ENCODE data around the gene NIPAL3.

The NIPAL3 gene

DNA sequence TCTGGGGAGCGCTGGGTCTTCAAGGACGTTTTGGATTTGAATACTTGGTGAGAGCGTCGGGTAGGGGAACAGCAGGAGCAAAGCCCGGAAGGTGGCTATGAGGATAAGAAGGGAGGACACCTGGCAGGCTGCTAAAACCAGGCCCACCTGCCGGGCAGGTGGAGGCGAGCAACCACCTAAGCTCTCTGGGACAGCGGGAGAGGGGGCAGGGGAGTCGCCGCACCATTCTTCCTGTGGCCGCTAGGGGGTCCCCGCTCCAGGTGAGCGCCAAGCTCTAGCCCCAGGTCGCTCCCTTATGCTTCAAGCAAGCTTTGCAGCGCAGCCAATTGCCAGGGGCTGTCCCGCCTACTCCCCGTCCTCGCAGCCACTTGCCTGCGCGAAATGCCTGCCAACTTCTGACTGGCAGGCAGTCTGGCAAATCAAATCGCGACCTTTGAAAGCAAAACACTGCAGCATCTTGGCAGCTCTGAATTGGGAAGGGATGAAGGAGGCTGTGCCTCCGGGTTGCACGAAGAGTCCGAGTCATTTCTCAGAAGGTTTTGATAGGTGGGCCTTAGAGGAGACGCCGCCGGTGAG is at the start of gene NIPAL3:
Gene NIPAL3 (plus strand): TSS at position 469 of the 576 bp plus-strand sequence. CDS start 3,746 bp downstream, outside the sequence.
- Histone ChIP-seq H3K36me3 (ENCODE audit: control insufficient read depth in 2 of 2, insufficient read depth in 2 of 2, low read length in 2 of 2) (peaks cover 0 to 7% of the 10 kb centered on the region in 2 donors), H3K9ac (ENCODE audit: low read depth in 1 of 2, low read length in 2 of 2) (peak within 1 kb of the TSS; percentile 79 to 90), H3K27me3 (ENCODE audit: control insufficient read depth in 2 of 2, insufficient read depth in 2 of 2, low read length in 2 of 2) (no peaks in the 10 kb centered on the region), H3K4me1 (ENCODE audit: control insufficient read depth in 2 of 2, insufficient read depth in 2 of 2, low read length in 2 of 2) (peaks cover 40 to 55% of the 10 kb centered on the region in 2 donors), H3K9me3 (ENCODE audit: control insufficient read depth in 2 of 2, low read length in 2 of 2) (no peaks in the 10 kb centered on the region), H3K27ac (ENCODE audit: low read depth in 2 of 2, low read length in 2 of 2) (peak within 1 kb of the TSS; percentile 81 to 86), H3K4me3 (ENCODE audit: low read length in 2 of 2) (peak within 1 kb of the TSS; percentile 92 to 98)

DNA sequence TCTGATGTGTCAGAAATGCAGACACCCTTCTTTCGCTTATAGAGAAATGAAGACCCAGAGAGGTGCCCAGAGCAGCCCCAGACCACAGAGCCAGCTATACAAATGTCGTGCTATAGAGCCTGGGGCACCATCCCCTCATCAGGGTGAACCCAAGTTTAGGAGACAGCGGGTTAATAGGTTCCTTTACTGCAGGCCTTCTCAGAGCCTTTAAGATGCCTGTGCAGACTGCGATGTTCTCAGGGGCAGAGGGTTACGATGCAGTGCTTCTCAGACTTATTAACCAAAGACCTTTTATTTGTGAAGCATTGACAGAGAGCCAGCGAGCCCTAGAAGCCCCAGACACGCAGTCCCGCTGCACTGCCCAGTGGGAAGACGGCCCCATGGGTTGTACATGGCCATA is 48.9 kb upstream of the NIPAL3 start:
- H3K27me3 ChIP-seq (ENCODE audit: control insufficient read depth in 2 of 2, insufficient read depth in 2 of 2, low read length in 2 of 2), result no peaks in the 10 kb centered on the region
- no peaks in the 10 kb centered on the region for H3K9me3 ChIP-seq (ENCODE audit: control insufficient read depth in 2 of 2, low read length in 2 of 2)
- no peak overlapping the region for H3K4me3 ChIP-seq (ENCODE audit: low read length in 2 of 2)
- no peak overlapping the region for H3K9ac ChIP-seq (ENCODE audit: low read depth in 1 of 2, low read length in 2 of 2)
- peaks cover 17 to 33% of the 10 kb centered on the region in 2 donors for H3K4me1 ChIP-seq (ENCODE audit: control insufficient read depth in 2 of 2, insufficient read depth in 2 of 2, low read length in 2 of 2)
- H3K36me3 ChIP-seq (ENCODE audit: control insufficient read depth in 2 of 2, insufficient read depth in 2 of 2, low read length in 2 of 2), result peaks cover 2 to 8% of the 10 kb centered on the region in 2 donors
- no peak overlapping the region for H3K27ac ChIP-seq (ENCODE audit: low read depth in 2 of 2, low read length in 2 of 2)

DNA sequence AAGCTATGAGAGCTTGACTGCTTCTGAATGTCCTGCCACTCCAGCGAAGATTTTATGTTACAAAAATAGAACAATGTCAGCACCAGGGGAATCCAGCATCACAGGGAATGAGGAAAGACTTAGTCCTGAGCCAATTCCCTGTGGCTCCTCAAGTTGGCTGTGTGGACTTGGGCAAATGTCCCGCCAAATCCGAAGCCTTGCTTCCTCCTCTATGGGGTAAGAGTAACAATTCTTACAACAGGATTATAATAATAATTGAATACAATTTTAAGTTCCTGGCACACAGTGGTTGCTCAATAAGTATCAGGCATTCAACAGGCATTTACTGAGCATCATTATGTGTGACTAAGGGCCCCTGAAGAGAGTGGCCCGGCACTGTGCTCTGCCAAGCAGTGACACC is 46.4 kb upstream of the NIPAL3 start:
- no peak overlapping the region for H3K9ac ChIP-seq (ENCODE audit: low read depth in 1 of 2, low read length in 2 of 2)

DNA sequence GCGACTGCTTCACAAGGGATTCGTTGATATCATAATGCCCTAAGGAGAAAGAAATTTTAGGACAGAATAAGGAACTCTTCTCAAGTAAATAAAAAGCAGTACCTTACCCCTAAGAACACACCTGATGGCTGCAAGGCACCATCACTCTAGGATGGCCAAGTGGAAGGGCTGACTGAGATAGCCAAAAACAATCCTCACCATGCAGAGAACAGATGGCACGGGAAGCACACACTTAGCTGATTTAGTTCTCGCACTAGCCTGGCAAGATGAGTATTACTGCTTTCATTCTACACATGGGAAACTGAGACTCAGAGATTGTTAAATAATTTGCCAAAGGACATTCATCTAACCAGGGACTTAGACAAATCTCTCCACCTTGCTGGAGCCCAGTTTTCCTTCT is 45.8 kb upstream of the NIPAL3 start:
- no peak overlapping the region for H3K4me3 ChIP-seq (ENCODE audit: low read length in 2 of 2)
- no peaks in the 10 kb centered on the region for H3K9me3 ChIP-seq (ENCODE audit: control insufficient read depth in 2 of 2, low read length in 2 of 2)
- H3K4me1 ChIP-seq (ENCODE audit: control insufficient read depth in 2 of 2, insufficient read depth in 2 of 2, low read length in 2 of 2), result peaks cover 10 to 15% of the 10 kb centered on the region in 2 donors
- H3K27me3 ChIP-seq (ENCODE audit: control insufficient read depth in 2 of 2, insufficient read depth in 2 of 2, low read length in 2 of 2), result no peaks in the 10 kb centered on the region
- peaks cover 4 to 8% of the 10 kb centered on the region in 2 donors for H3K36me3 ChIP-seq (ENCODE audit: control insufficient read depth in 2 of 2, insufficient read depth in 2 of 2, low read length in 2 of 2)
- no peak overlapping the region for H3K27ac ChIP-seq (ENCODE audit: low read depth in 2 of 2, low read length in 2 of 2)
- no peak overlapping the region for H3K9ac ChIP-seq (ENCODE audit: low read depth in 1 of 2, low read length in 2 of 2)

More for the DNA sequence above, 46.4 kb upstream of the NIPAL3 start:
- Histone ChIP-seq H3K4me3 (ENCODE audit: low read length in 2 of 2) (no peak overlapping the region), H3K36me3 (ENCODE audit: control insufficient read depth in 2 of 2, insufficient read depth in 2 of 2, low read length in 2 of 2) (peaks cover 4 to 8% of the 10 kb centered on the region in 2 donors), H3K4me1 (ENCODE audit: control insufficient read depth in 2 of 2, insufficient read depth in 2 of 2, low read length in 2 of 2) (peaks cover 13 to 20% of the 10 kb centered on the region in 2 donors), H3K27ac (ENCODE audit: low read depth in 2 of 2, low read length in 2 of 2) (no peak overlapping the region), H3K9me3 (ENCODE audit: control insufficient read depth in 2 of 2, low read length in 2 of 2) (no peaks in the 10 kb centered on the region), H3K27me3 (ENCODE audit: control insufficient read depth in 2 of 2, insufficient read depth in 2 of 2, low read length in 2 of 2) (no peaks in the 10 kb centered on the region)

DNA sequence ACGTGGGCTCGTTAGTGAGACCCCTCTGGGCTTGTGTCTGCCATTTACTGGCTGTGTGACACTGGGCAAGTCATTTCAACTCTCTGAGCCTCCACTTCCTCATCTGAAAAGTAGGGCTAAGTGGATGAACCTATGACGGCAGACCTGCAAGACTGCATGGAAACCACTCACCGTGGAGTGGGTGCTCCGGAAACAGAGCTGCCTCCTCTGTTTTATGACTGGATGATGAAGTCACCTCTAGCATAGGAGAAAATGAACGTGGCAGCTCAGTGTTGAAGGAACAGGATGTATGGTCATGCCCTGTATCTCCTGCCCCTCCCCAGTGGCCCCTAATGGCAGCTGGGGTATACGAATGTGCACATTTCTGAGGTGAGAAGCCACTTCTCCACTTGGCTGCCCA is 42.6 kb upstream of the NIPAL3 start:
- no peaks in the 10 kb centered on the region for H3K9me3 ChIP-seq (ENCODE audit: control insufficient read depth in 2 of 2, low read length in 2 of 2)
- H3K27me3 ChIP-seq (ENCODE audit: control insufficient read depth in 2 of 2, insufficient read depth in 2 of 2, low read length in 2 of 2), result no peaks in the 10 kb centered on the region
- H3K27ac ChIP-seq (ENCODE audit: low read depth in 2 of 2, low read length in 2 of 2), result no peak overlapping the region
- peaks cover 4 to 14% of the 10 kb centered on the region in 2 donors for H3K36me3 ChIP-seq (ENCODE audit: control insufficient read depth in 2 of 2, insufficient read depth in 2 of 2, low read length in 2 of 2)
- H3K4me3 ChIP-seq (ENCODE audit: low read length in 2 of 2), result no peak overlapping the region
- H3K9ac ChIP-seq (ENCODE audit: low read depth in 1 of 2, low read length in 2 of 2), result no peak overlapping the region
- H3K4me1 ChIP-seq (ENCODE audit: control insufficient read depth in 2 of 2, insufficient read depth in 2 of 2, low read length in 2 of 2), result no peaks in the 10 kb centered on the region

DNA sequence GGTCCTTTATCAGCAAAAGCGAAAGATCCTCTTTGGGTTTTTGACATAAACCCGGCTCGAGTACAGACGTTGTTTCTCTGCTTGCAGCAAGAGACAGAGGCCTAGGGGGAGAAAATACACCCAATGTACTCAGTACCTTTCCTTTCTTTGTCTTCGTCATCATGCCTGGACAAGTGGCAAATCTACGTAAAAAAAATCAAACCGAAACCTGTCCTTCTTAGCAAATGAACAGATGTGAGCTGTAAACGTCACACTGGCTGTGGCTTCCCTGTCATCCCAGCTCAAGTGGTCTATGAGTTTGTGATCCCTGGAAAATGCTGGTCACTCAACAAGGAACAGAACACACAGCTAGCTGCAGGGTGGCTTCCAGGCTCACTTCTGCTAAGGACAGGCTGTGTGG is 41.9 kb upstream of the NIPAL3 start:
- no peak overlapping the region for H3K9ac ChIP-seq (ENCODE audit: low read depth in 1 of 2, low read length in 2 of 2)
- H3K27me3 ChIP-seq (ENCODE audit: control insufficient read depth in 2 of 2, insufficient read depth in 2 of 2, low read length in 2 of 2), result no peaks in the 10 kb centered on the region
- H3K4me1 ChIP-seq (ENCODE audit: control insufficient read depth in 2 of 2, insufficient read depth in 2 of 2, low read length in 2 of 2), result no peaks in the 10 kb centered on the region
- no peak overlapping the region for H3K4me3 ChIP-seq (ENCODE audit: low read length in 2 of 2)
- H3K27ac ChIP-seq (ENCODE audit: low read depth in 2 of 2, low read length in 2 of 2), result no peak overlapping the region
- H3K9me3 ChIP-seq (ENCODE audit: control insufficient read depth in 2 of 2, low read length in 2 of 2), result no peaks in the 10 kb centered on the region
- peaks cover 4 to 9% of the 10 kb centered on the region in 2 donors for H3K36me3 ChIP-seq (ENCODE audit: control insufficient read depth in 2 of 2, insufficient read depth in 2 of 2, low read length in 2 of 2)

DNA sequence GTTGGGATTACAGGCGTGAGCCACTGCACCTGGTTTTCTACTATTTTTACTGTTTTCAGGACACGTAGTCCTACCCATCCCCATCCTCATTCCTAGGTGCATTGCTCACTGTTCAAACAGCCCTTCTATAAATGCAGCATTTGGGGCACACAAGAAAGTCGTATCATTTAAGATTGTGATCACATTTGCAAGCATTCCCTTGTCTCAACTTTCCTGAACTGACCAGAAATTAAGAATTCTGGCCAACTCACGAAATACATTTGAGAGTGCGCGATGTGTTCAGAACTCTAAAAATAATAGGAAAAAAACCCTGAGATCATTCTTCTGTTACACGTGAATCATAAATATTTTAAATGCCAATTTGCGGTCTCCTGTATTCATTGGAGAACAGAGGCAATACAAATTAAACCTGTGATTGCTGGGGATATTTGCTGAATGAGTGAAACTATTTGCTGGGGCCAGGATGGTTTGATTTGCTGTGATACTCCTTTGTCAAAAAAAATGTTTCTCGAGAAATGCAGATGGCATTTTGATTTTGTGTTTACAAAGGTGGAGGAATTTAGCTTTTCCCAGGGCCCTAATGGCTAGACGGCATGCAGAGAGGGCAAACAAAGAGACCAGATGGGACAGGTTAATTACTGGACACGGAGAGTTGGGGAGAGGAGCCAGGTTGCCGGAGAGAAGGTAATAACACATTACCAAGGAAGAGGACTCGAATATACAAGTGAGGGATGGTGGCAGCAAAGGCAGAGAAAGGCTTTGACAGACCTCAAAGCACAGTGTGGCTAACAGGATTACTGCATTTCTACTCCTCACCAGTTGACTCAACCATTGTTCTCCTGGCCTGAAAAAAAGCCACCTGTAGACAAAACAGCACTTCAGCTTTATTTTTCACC is 40.5 kb upstream of the NIPAL3 start:
- Histone ChIP-seq H3K4me1 (ENCODE audit: control insufficient read depth in 2 of 2, insufficient read depth in 2 of 2, low read length in 2 of 2) (no peaks in the 10 kb centered on the region), H3K4me3 (ENCODE audit: low read length in 2 of 2) (no peak overlapping the region), H3K9ac (ENCODE audit: low read depth in 1 of 2, low read length in 2 of 2) (no peak overlapping the region), H3K36me3 (ENCODE audit: control insufficient read depth in 2 of 2, insufficient read depth in 2 of 2, low read length in 2 of 2) (peaks cover 2 to 16% of the 10 kb centered on the region in 2 donors), H3K27ac (ENCODE audit: low read depth in 2 of 2, low read length in 2 of 2) (no peak overlapping the region), H3K9me3 (ENCODE audit: control insufficient read depth in 2 of 2, low read length in 2 of 2) (no peaks in the 10 kb centered on the region), H3K27me3 (ENCODE audit: control insufficient read depth in 2 of 2, insufficient read depth in 2 of 2, low read length in 2 of 2) (no peaks in the 10 kb centered on the region)

DNA sequence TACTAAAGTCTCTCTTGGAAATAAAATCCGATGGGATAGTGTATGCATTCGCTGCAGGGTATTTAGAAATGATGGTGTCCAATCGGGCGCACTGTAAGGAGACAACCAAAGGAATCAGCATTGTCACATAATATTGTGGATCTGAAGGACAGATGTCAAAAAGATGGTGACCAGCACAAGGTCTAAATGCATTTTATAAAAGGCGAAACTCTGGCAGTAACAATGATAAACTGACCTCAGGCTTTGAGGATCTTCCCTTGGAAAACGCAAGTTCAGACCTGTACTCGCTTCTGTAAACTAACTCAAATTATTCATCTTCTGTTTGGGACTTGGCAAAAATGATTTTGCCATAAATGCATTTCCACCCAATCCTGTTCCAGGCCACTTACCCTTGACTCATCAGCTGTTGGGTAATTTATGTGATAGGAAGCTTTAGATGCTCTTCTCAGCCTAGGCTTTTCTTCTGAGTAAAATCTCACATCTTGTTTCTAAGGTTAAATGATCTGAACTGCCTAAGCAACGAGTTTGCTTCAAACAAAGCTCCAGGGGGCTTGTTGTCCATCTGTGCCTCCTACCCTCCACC is 35.8 kb upstream of the NIPAL3 start:
- H3K9ac ChIP-seq (ENCODE audit: low read depth in 1 of 2, low read length in 2 of 2), result no peak overlapping the region
- H3K9me3 ChIP-seq (ENCODE audit: control insufficient read depth in 2 of 2, low read length in 2 of 2), result no peaks in the 10 kb centered on the region
- peaks cover 3 to 26% of the 10 kb centered on the region in 2 donors for H3K4me1 ChIP-seq (ENCODE audit: control insufficient read depth in 2 of 2, insufficient read depth in 2 of 2, low read length in 2 of 2)
- H3K27ac ChIP-seq (ENCODE audit: low read depth in 2 of 2, low read length in 2 of 2), result no peak overlapping the region
- no peak overlapping the region for H3K4me3 ChIP-seq (ENCODE audit: low read length in 2 of 2)
- peaks cover 2 to 16% of the 10 kb centered on the region in 2 donors for H3K36me3 ChIP-seq (ENCODE audit: control insufficient read depth in 2 of 2, insufficient read depth in 2 of 2, low read length in 2 of 2)
- H3K27me3 ChIP-seq (ENCODE audit: control insufficient read depth in 2 of 2, insufficient read depth in 2 of 2, low read length in 2 of 2), result no peaks in the 10 kb centered on the region

DNA sequence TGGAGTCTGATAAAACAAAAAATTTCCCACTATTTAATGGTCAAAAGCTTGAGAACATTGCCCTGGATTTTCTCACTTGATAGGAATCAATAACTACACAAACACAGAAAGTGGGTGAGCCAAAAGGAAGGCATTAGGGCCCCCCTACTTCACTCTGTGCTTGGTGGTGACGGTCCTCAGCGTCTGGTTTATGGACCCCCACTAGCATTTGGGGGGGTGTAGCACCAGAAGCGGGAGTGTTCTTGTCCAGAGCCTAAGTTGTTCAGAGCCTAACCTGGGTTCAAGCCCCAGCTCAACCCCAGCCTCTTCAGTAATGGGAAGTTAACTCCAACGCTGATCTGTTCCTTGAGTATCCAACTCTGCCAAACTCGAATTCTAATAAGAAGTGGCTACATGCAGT is 35.1 kb upstream of the NIPAL3 start:
- Histone ChIP-seq H3K27me3 (ENCODE audit: control insufficient read depth in 2 of 2, insufficient read depth in 2 of 2, low read length in 2 of 2) (no peaks in the 10 kb centered on the region), H3K9me3 (ENCODE audit: control insufficient read depth in 2 of 2, low read length in 2 of 2) (no peaks in the 10 kb centered on the region), H3K4me3 (ENCODE audit: low read length in 2 of 2) (no peak overlapping the region), H3K27ac (ENCODE audit: low read depth in 2 of 2, low read length in 2 of 2) (no peak overlapping the region), H3K9ac (ENCODE audit: low read depth in 1 of 2, low read length in 2 of 2) (no peak overlapping the region), H3K4me1 (ENCODE audit: control insufficient read depth in 2 of 2, insufficient read depth in 2 of 2, low read length in 2 of 2) (peaks cover 7 to 28% of the 10 kb centered on the region in 2 donors), H3K36me3 (ENCODE audit: control insufficient read depth in 2 of 2, insufficient read depth in 2 of 2, low read length in 2 of 2) (peaks cover 2 to 16% of the 10 kb centered on the region in 2 donors)

DNA sequence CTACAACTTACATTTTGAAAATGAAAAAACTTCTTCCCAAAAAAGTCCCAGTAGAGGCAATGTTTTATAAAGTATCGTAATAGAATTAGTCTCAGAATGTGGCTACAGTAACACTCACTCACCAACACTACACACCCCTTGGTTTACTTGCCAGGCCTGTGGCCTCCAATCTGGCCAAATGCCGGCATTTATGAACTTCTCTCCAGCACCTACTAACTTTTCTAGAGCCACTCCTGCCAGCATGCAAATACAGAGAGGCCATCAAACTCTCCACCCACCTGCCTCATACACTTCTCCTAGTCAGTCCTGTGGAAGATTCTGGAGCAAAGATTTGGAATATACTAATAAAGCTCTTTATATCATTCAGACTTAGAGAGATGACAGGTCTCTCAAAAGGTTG is 34.3 kb upstream of the NIPAL3 start:
- H3K4me1 ChIP-seq (ENCODE audit: control insufficient read depth in 2 of 2, insufficient read depth in 2 of 2, low read length in 2 of 2), result peaks cover 7 to 28% of the 10 kb centered on the region in 2 donors
- no peak overlapping the region for H3K9ac ChIP-seq (ENCODE audit: low read depth in 1 of 2, low read length in 2 of 2)
- no peak overlapping the region for H3K27ac ChIP-seq (ENCODE audit: low read depth in 2 of 2, low read length in 2 of 2)
- peaks cover 2 to 16% of the 10 kb centered on the region in 2 donors for H3K36me3 ChIP-seq (ENCODE audit: control insufficient read depth in 2 of 2, insufficient read depth in 2 of 2, low read length in 2 of 2)
- H3K4me3 ChIP-seq (ENCODE audit: low read length in 2 of 2), result no peak overlapping the region
- no peaks in the 10 kb centered on the region for H3K27me3 ChIP-seq (ENCODE audit: control insufficient read depth in 2 of 2, insufficient read depth in 2 of 2, low read length in 2 of 2)
- H3K9me3 ChIP-seq (ENCODE audit: control insufficient read depth in 2 of 2, low read length in 2 of 2), result no peaks in the 10 kb centered on the region
